Peyer's patch (tissue), 4 donors: ENCODE results near the gene ATXN1.

Experiments
- POLR2A ChIP-seq, 2 donors: fragments of 450-650 bp; IDR thresholded peaks; one replicate each; pipeline ENCODE4 v1.5.1; 2017; ENCODE audit warnings: antibody characterized with exemption in 2 of 2, mild to moderate bottlenecking in 2 of 2, moderate library complexity in 2 of 2
- TF ChIP-seq, protein P1 (sequence below), 6 experiments: fragments of 450-650 bp in 4 of 6; fragments of 200-600 bp in 2 of 6; sonication (generic) in 1 of 6; IDR thresholded peaks; one replicate each; pipeline ENCODE4 v1.5.1; 2017 to 2019; ENCODE audit warnings: antibody characterized with exemption in 6 of 6, mild to moderate bottlenecking in 3 of 6, moderate library complexity in 1 of 6

DNA sequence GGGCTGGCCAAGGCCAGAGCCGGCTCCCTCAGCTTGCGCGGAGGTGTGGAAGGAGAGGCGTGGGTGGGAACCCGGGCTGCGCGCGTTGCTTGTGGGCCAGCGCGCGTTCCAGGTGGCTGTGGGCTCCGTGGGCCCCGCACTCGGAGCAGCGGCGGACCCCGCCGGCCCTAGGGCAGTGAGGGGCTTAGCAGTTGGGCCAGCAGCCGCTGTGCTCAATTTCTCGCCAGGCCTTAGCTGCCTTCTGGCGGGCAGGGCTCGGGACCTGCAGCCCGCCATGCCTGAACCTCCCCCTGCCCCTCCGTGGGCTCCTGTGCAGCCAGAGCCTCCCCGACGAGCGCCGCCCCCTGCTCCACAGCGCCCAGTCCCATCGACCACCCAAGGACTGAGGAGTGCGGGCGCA is 414.4 kb downstream of the ATXN1 start:
- TF ChIP-seq, protein P1, sequence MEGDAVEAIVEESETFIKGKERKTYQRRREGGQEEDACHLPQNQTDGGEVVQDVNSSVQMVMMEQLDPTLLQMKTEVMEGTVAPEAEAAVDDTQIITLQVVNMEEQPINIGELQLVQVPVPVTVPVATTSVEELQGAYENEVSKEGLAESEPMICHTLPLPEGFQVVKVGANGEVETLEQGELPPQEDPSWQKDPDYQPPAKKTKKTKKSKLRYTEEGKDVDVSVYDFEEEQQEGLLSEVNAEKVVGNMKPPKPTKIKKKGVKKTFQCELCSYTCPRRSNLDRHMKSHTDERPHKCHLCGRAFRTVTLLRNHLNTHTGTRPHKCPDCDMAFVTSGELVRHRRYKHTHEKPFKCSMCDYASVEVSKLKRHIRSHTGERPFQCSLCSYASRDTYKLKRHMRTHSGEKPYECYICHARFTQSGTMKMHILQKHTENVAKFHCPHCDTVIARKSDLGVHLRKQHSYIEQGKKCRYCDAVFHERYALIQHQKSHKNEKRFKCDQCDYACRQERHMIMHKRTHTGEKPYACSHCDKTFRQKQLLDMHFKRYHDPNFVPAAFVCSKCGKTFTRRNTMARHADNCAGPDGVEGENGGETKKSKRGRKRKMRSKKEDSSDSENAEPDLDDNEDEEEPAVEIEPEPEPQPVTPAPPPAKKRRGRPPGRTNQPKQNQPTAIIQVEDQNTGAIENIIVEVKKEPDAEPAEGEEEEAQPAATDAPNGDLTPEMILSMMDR (IDR thresholded peaks at IDR 0.05): no peak
- TF ChIP-seq POLR2A (IDR thresholded peaks at IDR 0.05): no peak
